Inflammatory macrophage treated with lipopolysaccharide for 1 hour (primary cell): ENCODE measurements around the gene BEST1.
A peak's percentile ranks its signal among the peaks of the same experiment; 100 is the strongest.

Source experiments
- DNase-seq, 2 donors: peaks; one replicate each; pipeline ENCODE4 v3.0.0-alpha.2; 2020 to 2022

Gene BEST1

DNA sequence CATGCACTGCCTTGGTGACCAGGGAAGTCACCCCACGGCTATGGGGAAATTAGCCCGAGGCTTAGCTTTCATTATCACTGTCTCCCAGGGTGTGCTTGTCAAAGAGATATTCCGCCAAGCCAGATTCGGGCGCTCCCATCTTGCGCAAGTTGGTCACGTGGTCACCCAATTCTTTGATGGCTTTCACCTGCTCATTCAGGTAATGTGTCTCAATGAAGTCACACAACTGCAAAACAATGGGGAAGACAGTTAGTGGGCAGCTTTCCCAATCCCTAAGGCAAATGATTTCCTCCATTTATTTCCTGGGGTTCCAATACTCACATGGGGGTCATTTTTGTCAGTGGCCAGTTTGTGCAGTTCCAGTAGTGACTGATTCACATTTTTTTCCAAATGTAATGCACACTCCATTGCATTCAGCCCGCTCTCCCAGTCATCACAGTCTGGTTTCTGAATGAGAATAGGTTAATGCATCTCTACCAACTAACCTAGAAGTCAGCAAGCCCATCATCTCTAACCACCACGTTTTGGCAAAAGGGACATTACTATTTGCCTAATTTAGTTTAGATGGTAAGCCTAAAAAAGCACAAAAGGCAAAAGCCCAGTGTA lies 14.6 kb downstream of the BEST1 start:
- peak in 1 of 2 donors; percentile 51 for DNase-seq

DNA sequence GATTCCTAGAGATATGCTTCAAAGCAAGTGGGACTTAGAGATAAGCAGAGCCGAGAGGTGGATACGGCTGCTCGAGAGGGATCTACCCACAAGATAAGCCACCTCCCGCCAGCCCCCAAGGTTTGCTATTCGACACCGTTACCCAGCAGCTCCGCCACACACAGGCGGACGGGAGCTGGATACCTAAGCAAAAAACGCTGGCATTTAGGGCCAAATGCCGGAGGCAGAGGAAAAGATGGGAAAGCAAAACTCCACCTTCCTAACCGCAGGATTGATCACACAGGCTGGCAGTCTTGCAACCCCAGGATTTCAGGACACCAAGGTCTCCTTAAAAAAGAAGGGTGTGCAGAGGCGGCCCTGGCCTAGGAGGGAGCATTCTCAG lies 16.6 kb downstream of the BEST1 start:
- no peak for DNase-seq

DNA sequence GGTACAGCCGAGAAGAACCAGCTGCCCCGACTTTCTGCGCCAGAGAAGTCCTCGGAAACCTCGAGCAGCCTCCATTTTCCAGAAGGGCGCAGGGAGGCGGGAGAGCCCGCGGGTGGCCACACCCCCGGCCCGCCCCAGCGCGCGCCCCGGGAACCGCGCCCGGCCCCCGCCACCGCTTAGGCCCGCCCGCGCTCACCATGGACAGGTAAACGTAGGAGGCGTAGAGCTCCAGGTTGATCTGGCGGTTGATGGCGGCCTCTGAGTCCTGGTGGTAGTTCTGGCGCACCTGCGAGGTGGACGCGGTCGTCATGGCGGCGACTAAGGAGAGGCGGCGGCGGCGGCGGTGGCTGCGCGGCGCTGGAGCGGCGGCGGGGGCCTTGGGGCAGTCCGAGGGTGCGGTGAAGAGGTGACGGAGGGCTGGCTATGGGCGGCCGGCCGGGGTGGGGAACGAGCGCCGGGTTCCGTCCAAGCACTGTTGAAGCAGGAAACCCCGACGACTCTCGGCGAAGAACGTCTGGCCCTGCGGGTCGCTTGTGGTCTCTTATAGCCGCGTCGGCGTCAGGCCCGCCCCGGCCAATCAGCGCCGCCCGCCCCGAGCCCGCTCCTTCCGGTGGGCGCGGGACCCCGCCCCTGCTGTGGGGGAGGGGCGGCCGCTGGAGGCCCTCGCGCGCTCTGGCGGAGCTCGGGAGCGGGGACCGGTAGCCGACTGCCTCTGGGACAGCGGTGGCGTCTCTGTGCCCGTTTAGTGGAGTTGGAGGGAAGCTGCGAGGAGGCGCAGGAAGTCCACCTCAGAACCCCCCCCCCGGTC lies 17.2 kb downstream of the BEST1 start, which contains the start of gene FTH1:
Gene FTH1 (minus strand): TSS at position 519 of the 808 bp plus-strand sequence. CDS start 209 bp downstream, at position 310.
- peak; percentile 91 to 99 for DNase-seq

DNA sequence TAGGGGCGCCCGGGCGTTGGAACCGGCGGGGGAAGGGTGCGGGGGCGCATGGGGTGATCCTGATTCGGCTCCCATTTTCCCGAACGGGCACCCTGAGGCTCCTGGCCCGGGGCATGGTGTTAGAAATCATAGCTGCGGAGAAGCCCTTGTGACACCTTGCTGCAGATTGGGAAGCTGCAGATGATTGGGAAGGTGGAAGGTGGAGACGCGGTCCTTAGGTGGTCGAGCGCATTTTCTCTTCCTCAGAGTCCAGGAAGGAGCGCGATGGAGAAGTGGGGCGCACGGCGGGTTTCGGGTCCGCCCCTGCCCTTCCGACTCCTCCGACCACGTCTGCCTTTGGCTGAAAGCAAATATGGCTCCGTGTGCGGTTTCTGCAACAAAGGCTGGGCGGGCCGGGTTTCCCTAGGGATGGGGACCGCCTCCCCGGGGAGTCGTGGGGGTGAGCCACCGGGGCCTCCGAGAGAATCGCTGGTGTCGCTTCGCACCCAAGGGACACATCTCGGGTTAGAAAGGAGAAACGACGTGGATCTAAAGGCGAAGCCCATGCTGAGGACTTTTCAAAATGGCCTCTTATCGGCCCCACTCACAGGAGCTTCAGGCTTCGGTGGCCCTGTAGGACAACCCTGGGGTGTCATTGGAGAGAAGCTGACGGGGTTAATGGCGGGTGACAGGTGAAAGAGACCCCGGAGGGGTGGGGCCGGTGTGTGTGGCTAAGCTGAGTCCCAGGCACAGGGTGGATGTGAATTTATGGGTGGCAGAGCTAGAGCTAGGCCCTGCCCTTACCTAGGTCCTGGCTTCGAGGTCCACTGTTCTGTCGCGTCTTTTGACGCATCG lies 18.0 kb downstream of the BEST1 start:
- peak; percentile 74 to 78 for DNase-seq

DNA sequence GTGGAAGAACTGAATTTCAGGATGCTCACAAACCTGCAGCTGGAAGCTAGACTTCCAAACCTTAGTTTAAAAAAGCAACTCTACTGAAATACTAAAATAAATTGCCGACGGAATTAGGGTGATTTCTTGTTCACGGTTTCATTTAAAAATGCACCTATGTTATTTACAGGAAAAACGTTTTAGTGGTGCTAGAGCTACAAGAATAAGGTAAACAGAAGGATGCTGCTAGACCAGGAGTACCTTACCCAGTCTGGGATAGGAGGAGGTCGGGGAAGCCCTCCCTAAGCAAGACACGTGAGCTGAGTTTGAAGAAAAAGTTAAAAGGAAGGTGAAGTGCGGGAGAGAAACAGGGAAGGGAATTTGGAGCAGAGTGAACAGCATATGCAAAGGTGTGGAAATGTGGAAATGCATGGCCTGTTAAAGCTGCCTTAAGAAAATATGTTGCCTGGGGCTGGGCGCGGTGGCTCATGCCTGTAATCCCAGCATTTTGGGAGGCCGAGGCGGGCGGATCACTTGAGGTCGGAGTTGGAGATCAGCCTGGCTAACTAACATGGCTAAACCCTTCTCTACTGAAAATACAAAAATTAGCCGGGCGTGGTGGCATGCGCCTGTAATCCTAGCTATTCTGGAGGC lies 18.7 kb downstream of the BEST1 start:
- DNase-seq: no peak

DNA sequence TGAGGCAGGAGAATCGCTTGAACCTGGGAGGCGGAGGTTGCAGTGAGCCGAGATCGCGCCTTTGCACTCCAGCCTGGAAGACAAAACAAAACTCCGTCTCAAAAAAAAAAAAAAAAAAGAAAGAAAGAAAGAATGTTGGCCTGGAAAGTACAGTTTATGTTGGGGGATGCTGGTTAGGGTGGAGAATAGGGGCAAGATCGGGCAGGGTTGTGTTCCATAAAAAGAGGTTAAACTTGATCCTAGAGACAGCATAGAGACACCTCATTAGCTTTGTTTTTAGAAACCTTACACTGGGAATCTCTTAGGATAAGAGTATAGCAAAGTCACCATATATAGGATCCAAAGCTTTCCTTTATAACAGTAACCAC lies 19.2 kb downstream of the BEST1 start:
- DNase-seq: no peak

DNA sequence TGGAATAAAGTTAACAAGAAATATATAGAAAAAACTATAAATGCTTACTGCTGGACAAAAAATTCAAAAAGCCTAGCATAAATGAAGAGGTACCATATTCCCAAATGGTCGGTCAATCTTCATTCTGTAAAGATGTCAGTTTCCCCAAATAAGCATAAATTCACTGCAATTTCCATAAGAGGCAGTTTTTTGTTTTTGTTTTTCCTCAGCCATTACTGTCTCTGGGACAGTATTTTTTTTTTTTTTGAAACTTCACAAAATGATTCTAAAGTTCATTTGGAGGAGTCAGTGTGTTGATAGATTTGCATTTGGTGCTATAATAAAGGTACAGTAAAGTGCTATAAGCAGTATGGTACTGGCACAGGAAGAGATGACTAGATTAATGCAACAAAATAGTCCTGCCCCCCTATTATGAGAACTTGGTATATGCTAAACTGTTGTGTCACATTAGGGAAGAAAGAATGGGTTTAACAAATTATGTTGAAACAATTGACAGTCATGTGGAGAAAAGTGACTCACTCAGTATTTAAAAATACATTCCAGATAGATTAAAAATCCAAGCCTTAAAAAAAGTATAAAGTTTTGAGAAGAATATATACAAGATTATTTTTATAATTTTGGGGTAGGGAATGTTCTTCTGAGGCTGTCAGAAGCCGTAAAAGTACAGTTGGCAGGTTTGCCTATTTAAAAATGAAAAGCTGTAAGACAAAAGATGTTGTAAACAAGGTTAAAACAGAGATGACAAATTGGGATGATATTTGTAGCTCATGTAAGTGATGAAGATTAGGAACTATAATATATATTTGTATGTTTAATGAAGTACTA lies 19.9 kb downstream of the BEST1 start:
- peak; percentile 93 to 96 for DNase-seq

DNA sequence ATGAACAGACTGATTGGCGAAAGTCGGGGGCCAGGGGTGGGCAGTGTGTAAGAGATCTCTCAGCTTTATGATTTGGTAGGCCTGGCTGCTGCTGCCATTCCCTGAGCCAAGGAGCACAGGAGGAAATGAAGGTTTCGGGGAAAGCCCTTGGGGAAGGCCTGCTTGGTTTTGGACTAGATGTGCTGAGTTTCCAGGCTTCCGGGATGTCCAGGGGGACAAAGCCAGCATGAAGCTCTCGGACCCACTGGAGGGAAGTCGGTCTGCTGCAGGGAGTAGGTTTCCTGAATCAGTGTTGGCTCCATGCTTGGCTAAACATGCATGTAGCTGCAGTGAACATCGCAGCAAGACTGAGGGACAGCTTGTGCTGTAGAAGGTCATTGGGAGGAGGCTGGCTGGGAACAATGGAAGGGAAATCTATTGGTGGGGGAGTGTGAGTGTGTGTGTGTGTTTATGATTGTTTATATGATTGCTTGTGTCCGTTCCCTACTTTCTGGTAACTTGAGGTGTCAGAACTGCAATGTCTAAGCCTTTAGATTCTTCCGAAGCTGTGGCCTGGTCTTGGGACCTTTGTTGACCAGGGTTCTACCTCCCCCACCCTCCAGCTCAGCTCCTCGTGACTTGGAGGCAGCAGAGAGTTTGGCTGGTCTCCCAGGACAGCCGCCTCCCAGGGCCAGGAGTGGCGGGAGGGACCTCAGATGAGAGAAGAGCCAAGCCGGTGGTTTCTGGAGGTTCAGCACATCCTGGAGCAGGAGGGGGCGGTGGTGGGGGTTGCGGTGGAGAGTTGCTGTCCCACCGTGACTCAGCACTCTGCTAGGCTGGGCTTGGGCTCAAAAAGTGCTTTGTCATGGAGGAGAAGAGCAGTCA lies 21.3 kb downstream of the BEST1 start:
- DNase-seq: peak; percentile 100

DNA sequence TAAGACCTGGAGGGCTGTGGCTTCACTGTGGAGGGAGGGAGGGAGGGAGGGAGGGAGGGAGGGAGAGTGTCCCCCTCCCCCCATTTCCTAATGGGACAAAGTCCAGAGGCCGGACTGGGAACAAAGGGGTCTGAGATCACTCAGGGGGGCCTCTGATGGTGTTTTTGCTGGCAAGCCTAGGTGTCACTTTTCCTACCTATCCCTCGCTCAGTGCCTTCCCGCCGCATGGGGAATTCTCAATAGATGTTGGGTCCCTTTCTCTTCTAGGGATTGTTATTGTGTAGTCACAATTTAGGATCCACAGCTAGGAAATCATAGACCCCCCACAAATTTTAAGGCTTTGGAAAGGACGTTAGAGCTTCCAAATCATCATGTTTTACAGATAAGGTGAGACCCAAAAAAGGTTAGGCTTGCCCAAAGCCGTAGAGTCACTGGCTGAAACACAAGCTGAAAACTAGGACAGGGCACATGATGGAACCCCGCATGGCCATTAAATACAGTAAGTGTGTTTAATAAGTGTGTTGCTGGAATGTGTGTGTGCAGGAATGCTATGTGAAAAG lies 22.0 kb downstream of the BEST1 start:
- DNase-seq: no peak

DNA sequence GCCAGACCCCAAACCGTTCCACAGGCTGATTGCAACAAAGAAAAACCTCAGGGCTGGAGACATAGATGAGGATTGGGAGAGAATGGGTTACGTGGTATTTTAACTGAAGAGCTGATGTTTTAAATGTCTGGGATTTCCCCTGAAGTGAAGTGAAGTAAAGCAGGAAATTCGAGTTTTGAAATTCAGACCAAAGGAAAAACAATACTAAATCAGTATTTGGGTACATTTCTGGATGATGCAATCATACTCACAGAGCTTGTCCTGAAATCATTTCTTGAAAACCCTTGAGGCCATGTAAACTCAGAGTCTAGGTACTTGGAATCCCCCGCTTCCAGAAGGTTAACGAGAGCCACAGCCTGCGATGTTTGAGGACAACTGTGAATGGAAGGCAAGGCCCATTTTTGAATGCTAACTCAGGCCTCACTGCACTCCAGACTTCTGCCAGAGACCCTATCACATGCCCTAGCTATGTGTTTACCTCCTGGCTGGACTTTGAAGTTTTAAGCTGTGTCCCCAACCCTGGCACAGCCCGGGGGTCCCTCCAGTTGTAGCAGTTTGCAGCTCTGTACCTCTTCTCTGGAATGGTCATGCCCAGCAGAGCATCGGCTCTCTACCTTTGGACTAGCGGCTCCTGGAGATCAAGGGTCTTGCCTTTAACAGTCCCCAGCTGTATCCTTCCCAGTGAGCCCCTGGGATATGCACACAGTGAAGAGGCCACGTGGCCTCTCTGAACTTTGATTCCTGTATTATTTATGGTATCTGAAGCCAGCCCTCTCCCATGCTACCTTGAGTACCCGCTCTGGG lies 22.7 kb downstream of the BEST1 start:
- peak; percentile 96 to 99 for DNase-seq

DNA sequence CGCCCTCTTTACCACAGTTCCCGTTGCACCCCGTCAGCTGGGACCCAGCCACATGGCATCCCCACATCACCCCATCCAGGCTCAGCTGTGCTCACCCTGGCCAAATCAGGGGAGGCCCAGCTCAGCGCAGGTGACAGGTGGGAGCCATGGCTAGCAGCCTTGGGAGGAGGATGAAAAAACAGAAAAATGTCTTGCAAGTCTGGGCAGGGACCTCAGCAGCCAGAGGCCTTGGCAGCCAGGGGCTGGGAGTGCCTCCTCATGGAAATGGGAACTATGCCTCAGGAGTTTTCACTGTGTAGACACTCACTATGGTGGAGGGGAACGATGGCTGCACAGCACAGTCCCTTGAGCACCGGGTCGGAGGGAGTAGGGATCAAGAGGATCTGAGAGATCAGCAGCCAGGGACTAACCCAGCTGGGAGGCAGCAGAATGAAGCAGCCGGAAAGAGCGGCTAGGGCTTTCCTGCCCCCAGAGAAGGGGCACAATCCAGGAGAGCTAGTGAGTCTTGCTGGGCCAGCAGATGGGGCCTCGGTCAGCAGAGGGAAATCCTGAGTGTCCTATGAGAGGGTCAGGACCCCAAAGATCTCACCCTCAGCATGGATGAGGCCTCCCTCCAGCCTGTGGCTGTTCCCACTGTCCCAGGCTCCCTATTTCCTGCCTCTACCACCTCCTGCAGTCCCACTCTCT lies 23.5 kb downstream of the BEST1 start:
- peak in 1 of 2 donors; percentile 60 for DNase-seq

DNA sequence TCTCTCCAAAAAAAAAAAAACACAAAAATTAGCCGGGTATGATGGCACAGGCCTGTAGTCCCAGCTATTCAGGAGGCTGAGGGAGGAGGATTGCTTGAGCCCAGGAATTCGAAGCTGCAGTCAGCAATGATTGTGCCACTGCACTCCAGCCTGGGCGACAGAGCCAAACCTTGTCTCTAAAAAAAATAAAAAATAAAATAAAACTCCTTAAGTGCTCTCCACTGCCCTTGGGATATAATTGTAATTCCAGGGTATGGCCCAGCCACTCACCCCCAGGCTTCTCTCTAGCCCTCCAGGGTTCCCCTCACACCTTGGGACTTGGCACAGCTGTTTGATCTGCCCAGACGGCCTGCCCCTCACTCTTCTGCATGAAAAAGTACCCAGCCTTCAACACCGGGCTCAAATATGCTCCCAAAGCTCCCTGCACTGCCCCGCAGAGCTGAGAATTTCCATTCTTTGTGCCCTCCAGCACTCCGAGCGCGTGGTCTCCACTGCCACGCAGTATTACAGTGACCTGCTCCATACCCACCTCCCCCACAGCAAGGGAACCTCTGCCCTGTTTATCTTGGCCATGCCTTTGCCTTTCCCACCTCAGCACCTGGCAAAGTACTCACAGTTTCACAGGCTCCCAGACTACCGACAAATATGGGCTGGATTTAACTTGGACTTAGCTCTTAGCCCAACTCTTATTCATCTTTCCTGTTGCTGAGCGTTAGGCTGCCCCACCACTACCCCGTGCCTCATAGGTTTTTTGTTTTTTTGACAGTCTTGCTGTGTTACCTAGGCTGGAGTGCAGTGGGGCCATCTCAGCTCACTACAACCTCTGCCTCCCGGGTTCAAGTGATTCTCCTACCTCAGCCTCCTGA lies 24.8 kb downstream of the BEST1 start:
- no peak for DNase-seq

DNA sequence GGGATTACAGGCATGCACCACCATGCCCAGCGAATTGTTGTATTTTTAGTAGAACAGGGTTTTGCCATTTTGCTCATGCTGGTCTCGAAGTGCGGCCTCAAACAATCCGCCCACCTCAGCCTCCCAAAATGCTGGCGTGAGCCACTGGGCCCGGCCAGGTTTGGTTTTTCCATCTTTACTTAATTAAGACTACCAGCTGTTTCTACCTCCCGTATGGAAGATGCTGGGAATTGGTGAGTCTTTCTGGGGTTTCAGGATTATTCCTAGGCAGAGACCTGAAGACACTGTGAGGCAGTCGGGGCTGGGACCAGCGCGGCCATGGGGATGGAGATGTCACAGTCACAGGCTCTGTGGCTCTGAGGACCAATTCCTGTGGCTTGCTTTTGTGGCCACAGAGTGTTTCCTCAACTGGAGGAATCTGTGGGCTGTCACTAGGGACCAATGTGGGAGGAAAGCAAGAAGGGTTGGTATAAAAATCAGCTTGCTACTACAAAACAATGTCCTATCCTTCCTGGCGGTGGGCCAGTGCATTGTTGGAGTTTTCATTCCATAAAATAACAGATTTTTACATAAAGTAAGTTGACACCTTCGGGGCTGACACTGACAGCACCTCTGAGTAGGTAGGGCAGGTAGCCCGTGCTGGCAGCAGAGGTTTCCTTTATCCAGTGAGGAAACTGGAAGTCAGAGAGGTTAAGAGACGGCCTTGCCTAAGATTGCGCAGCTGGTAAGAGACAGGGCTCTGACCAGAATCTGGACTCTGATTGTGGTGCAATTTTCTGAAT lies 25.7 kb downstream of the BEST1 start:
- peak; percentile 48 to 73 for DNase-seq

DNA sequence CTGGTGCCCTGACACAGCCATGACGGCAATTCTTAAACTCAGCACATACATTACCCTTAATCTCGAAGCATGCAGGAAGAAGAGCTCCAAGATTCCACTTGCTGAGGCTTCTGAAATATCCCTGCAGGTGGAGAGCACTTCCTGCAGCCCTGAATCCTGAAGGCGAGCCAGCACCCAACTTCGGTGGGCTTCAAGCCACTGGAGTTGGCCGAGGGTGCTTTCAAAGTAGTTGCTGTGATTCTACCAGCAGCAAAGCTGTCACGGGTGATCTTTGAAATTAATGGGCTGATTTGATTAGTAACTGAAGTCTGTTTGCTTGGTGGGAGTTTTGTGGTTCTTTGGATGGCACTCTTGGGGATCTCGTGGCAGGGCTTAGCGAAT lies 26.3 kb downstream of the BEST1 start:
- no peak for DNase-seq

DNA sequence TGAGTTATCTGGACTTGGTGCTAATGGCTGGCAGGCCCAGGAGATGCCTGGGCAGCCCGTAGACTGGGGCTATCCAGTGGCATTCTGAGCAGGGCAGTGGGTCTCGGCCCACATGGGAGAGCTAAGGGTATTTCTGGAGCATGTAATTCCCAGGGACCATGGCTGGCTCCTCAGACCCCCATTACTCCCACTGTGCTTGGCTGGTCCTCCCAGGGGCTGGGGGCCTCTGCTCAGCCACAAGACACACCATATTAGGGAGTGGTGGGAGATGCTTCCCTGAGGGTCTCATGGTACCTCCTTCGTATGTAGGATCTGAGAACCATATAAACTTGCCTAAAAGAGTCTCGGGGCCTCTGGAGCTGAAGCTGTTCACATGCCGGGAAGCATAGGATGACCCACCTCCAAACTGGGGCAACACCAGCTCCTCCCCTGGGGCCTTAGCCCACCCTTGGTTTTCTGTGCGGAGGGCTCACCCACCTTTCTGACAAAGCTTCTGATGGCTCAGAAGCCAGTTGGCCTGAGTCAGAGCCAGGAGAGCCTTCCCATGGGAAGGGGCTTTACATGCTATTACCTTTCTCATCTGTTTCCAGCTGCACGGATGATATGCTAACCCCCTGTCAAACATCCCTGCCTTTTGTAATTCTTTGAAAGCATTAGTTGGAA lies 26.8 kb downstream of the BEST1 start:
- DNase-seq: no peak

DNA sequence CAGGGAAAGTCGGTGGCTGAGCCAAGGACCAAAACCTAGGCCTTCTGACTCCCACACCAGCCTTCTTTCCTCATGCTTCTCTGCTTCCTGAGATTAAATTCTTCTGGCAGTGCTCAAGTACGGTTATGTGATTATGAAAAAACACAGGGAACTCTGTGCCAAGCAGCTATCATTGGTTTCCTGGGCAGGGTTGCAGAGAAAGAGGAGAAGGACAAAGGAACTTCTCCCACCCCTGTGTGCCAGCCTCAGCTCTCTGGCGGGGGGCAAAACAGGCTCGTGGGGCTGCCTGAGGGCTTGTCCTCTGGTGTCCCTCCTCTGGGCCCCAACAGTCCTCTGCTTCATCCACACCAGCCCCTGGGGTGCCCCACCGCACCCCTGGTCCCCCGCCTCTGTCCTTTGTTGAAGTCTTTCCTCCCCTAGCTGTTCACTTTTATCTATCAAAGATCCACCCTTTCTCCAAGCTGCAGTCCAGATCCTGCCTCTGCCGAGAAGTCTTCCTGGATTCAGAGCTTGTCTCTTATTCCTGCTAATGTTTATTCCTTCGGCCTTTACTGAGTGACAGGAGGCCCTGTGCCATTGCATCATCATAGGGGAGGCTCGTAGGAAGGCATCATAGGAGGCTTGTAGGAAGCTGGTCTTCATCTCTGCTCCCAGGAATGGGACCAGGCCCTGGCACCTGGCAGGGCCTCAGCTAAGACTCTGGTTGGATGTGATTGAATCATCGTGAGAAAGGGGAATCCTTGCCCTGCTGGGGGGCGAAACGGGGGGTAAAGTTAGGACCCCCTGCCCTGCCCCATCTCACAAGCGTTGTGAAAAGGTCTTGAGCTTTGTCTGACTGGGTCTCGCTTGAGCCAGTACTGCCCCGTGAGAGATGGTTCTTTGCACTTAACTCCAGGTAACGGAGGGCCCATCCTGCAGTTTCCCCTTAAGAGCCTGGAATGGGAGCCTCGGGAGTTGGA lies 28.8 kb downstream of the BEST1 start:
- no peak for DNase-seq
